Glutamatergic neuron (in vitro differentiated cells): ENCODE data around the gene ABHD14A. TPM values are rescaled to one million over a fixed set of nuclear protein-coding genes. Genes with fewer than 3 reads are reported as not detected.

Experiments
- DNase-seq: peaks from one replicate; pipeline ENCODE4 v3.0.0; 2022
- H3K27ac Mint-ChIP-seq: one replicate; pipeline ENCODE4 v1.8.0; 2020; ENCODE audit warnings: mild to moderate bottlenecking, mixed read lengths, inconsistent platforms; ENCODE audit not compliant: unreplicated experiment
- H3K27me3 Mint-ChIP-seq: one replicate; pipeline ENCODE4 v1.8.0; 2020; ENCODE audit warnings: mild to moderate bottlenecking, moderate library complexity, mixed read lengths, inconsistent platforms; ENCODE audit not compliant: unreplicated experiment
- H3K36me3 Mint-ChIP-seq: one replicate; pipeline ENCODE4 v1.8.0; 2020; ENCODE audit warnings: mild to moderate bottlenecking, mixed read lengths, inconsistent platforms; ENCODE audit not compliant: unreplicated experiment
- H3K4me1 Mint-ChIP-seq: one replicate; pipeline ENCODE4 v1.8.0; 2020; ENCODE audit warnings: mild to moderate bottlenecking, low read depth, mixed read lengths, inconsistent platforms; ENCODE audit not compliant: unreplicated experiment
- H3K4me3 Mint-ChIP-seq: one replicate; pipeline ENCODE4 v1.8.0; 2020; ENCODE audit warnings: mild to moderate bottlenecking, mixed read lengths, inconsistent platforms; ENCODE audit not compliant: unreplicated experiment
- H3K9me3 Mint-ChIP-seq: one replicate; pipeline ENCODE4 v1.8.0; 2020; ENCODE audit warnings: mild to moderate bottlenecking, moderate library complexity, mixed read lengths, inconsistent platforms; ENCODE audit not compliant: unreplicated experiment
- CTCF ChIP-seq: fragments of 200-600 bp; sonication (generic); IDR thresholded peaks from one replicate; pipeline ENCODE4 v1.5.0; 2021; ENCODE audit not compliant: partially characterized antibody, unreplicated experiment
- total RNA-seq: library from RNA; stranded (reverse); fragmentation: NEBNext Ultra II Directional; extraction: Animal tissue kit (Norgen Biotek cat#: 25700); gene quantifications from one replicate; pipeline ENCODE4 v1.2.1, GENCODE V29; 2021; ENCODE audit not compliant: unreplicated experiment

ABHD14A gene
- total RNA-seq, 1 donor from 2014 or later, result 12.7 TPM

- no peak for TF ChIP-seq CTCF
- Mint-ChIP-seq H3K27ac (no peak overlapping the region), H3K36me3 (peaks cover 4% of the 10 kb centered on the region), H3K4me3 (peak overlapping the region; percentile 43), H3K9me3 (peaks cover 30% of the 10 kb centered on the region), H3K27me3 (peaks cover 26% of the 10 kb centered on the region), H3K4me1 (peaks cover 38% of the 10 kb centered on the region)
- no peak for DNase-seq
Measured at GRCh38 chr3:52023860-52024764, 49.2 kb downstream of the ABHD14A start.

- peak overlapping the region; percentile 72 for H3K4me3 Mint-ChIP-seq
- H3K36me3 Mint-ChIP-seq, result peaks cover 4% of the 10 kb centered on the region
- H3K4me1 Mint-ChIP-seq, result peaks cover 38% of the 10 kb centered on the region
- H3K9me3 Mint-ChIP-seq, result peaks cover 30% of the 10 kb centered on the region
- peaks cover 26% of the 10 kb centered on the region for H3K27me3 Mint-ChIP-seq
- no peak for TF ChIP-seq CTCF
- no peak for DNase-seq
- H3K27ac Mint-ChIP-seq, result peak overlapping the region; percentile 97
Measured at GRCh38 chr3:52024765-52025452, 50.0 kb downstream of the ABHD14A start.

GRCh38 chr3:52025453-52025852 is 50.6 kb downstream of the ABHD14A start:
- TF ChIP-seq CTCF, result no peak
- peak; percentile 69 for DNase-seq
- H3K4me1 Mint-ChIP-seq, result peaks cover 40% of the 10 kb centered on the region
- peaks cover 4% of the 10 kb centered on the region for H3K36me3 Mint-ChIP-seq
- peak overlapping the region; percentile 72 for H3K4me3 Mint-ChIP-seq
- H3K27ac Mint-ChIP-seq, result peak overlapping the region; percentile 97
- H3K27me3 Mint-ChIP-seq, result peaks cover 26% of the 10 kb centered on the region
- H3K9me3 Mint-ChIP-seq, result peaks cover 30% of the 10 kb centered on the region

- no peak for TF ChIP-seq CTCF
- peak; percentile 57 for DNase-seq
- peak overlapping the region; percentile 97 for H3K27ac Mint-ChIP-seq
- peaks cover 41% of the 10 kb centered on the region for H3K4me1 Mint-ChIP-seq
- H3K36me3 Mint-ChIP-seq, result peaks cover 4% of the 10 kb centered on the region
- H3K27me3 Mint-ChIP-seq, result peaks cover 26% of the 10 kb centered on the region
- peak overlapping the region; percentile 72 for H3K4me3 Mint-ChIP-seq
- peaks cover 29% of the 10 kb centered on the region for H3K9me3 Mint-ChIP-seq
Measured at GRCh38 chr3:52026041-52026440, 51.2 kb downstream of the ABHD14A start.

GRCh38 chr3:52028572-52028971 is 53.7 kb downstream of the ABHD14A start:
- H3K27me3 Mint-ChIP-seq, result peaks cover 24% of the 10 kb centered on the region
- H3K9me3 Mint-ChIP-seq, result peaks cover 24% of the 10 kb centered on the region
- H3K36me3 Mint-ChIP-seq, result peaks cover 4% of the 10 kb centered on the region
- DNase-seq, result no peak
- H3K4me1 Mint-ChIP-seq, result peaks cover 29% of the 10 kb centered on the region
- H3K27ac Mint-ChIP-seq, result no peak overlapping the region
- no peak overlapping the region for H3K4me3 Mint-ChIP-seq
- TF ChIP-seq CTCF, result no peak
